Activated naive CD4-positive, alpha-beta T cell treated with anti-CD3 and anti-CD28 coated beads, Interleukin-2, amount 50 U/mL, for 24 hours (primary cell): Measurements from ENCODE around the gene ACVR1B.
A peak's percentile ranks its signal among the peaks of the same experiment; 100 is the strongest.

Experiments used
- H3K27ac Mint-ChIP-seq: one replicate; pipeline ENCODE4 v1.8.0; 2021; ENCODE audit warnings: mild to moderate bottlenecking, mixed read lengths
- H3K27me3 Mint-ChIP-seq: one replicate; pipeline ENCODE4 v1.8.0; 2021; ENCODE audit warnings: mixed read lengths
- H3K36me3 Mint-ChIP-seq: one replicate; pipeline ENCODE4 v1.8.0; 2021; ENCODE audit warnings: mixed read lengths
- H3K4me1 Mint-ChIP-seq: one replicate; pipeline ENCODE4 v1.8.0; 2021; ENCODE audit warnings: mixed read lengths
- H3K4me3 Mint-ChIP-seq: one replicate; pipeline ENCODE4 v1.8.0; 2021; ENCODE audit warnings: mild to moderate bottlenecking, mixed read lengths
- H3K9me3 Mint-ChIP-seq: one replicate; pipeline ENCODE4 v1.8.0; 2021; ENCODE audit warnings: mixed read lengths

The ACVR1B gene

DNA sequence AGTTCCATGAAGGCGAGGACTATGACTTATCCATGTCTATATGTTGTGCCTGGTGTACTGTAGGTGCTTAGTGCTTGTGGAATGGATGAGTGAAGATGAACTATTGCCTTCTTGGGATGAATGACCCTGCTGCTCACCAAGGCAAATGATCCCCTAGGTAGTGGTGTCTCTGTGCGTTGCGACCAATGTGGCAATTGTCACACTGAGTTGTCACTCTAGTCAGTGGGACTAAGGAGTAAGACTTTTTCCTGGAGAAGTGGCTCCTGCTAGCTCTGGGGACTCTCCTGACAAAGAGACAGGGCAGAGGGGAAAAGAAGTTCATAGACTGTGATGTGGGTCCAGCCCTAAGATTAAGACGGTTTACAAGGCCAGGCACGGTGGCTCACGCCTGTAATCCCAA, 3.4 kb upstream of the ACVR1B start:
- Mint-ChIP-seq H3K9me3 (peaks cover 13% of the 10 kb centered on the region), H3K27ac (no peak overlapping the region), H3K36me3 (peaks cover 4% of the 10 kb centered on the region), H3K4me3 (no peak overlapping the region), H3K27me3 (no peaks in the 10 kb centered on the region), H3K4me1 (peaks cover 13% of the 10 kb centered on the region)

DNA sequence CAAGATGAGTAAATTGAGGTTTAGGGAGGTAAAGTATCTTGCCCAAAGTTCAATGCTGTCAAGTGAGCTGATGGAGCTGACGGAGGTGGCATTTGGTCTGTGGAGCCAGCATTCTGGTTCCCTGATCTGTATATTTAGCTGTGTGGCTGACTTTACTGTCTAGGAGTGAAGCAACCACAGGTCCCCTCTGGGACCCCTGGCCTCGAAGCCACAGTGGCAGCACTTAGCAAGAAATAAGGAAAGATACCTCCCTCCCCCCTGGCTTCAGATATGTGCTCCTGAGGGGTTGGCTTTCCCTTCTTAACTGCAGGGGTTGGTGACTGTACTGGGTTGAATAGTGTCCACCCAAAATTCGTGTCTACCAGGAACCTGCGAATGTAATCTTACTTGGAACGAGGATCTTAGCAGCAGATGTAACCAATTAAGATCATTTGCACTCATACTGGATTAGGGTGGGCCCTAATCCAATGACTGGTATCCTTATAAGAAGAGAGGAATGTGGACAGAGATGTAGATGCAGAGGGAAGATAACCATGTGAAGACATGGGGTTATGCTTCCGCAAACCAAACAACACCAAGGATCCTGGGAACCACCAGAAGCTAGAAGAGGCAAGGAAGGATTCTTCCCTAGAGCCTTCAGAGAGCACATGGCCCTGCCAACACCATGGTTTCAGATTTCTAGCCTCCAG, 2.0 kb upstream of the ACVR1B start:
- Mint-ChIP-seq H3K4me1 (peaks cover 27% of the 10 kb centered on the region), H3K27me3 (no peaks in the 10 kb centered on the region), H3K27ac (peak overlapping the region; percentile 9), H3K4me3 (peak overlapping the region; percentile 53), H3K36me3 (peaks cover 4% of the 10 kb centered on the region), H3K9me3 (peaks cover 9% of the 10 kb centered on the region)

DNA sequence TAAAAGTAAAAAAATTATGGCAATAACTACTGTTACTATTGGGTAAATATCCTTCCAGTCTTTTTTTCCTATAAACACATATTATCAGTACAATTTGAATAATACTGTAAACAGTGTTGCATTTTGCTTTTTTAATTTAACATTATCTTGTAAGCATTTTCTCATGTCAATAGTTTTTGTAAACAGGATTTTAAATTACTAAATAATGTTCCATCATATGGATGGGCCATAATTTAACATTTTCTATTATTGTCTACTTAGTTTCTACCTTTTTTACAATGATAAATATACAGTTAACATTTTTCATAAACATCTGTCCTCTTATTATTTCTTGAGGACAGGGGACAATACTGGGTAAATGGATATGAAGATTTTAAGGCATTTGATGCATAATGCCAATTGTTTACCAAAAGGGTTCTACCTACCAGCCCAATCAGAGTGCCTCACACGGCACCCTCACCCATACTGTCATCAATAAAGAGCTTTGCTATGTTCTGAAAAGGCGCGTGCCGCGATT, 759 bp upstream of the ACVR1B start:
- Mint-ChIP-seq H3K4me3 (peak overlapping the region; percentile 96), H3K4me1 (peaks cover 40% of the 10 kb centered on the region), H3K27me3 (no peaks in the 10 kb centered on the region), H3K27ac (peak overlapping the region; percentile 96), H3K36me3 (no peaks in the 10 kb centered on the region), H3K9me3 (no peaks in the 10 kb centered on the region)

DNA sequence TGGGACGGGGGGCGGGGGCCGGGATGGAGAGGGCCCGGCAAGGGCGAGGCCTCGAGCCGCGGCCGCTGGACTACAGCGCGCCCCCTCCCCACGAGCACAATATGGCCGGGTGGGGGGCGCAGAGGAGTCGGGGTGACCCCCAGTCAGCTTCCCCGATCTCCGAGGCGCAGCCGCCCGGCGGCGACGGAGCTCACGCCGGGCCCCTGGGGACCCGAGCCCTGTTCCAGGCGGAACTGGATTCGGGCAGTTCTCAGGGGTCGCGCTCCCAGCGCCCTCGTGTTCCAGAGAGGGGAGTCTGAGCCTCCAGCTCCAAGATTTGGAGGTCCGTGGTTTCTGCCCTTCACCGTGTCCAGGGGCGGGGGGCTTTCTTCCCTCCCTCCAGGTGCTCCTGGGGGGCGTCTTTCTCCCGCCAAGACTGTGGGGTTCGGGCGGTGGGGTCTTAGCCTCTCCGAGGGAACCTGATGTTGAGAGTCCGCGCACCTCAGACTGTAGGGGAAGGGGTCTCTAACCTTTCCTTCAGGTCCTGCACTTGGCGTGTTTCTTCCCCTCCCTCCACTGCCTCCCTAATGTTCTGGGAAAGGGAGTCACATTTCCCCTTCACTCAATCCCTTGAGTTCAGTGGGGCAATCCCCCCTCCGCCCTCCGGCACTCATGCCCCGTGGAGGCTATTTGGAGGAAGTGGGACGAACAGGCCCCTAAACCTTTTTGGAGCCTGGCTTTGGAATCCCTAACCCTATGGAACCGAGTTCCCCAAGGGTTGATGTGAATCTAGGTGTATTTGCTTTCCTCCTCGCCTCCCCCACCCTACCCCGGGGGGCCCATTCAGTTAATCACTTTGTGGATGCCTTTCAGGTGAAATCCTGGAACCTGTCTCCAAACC, 584 bp downstream of the ACVR1B start:
- H3K9me3 Mint-ChIP-seq = no peaks in the 10 kb centered on the region
- peak overlapping the region; percentile 80 for H3K4me3 Mint-ChIP-seq
- H3K27me3 Mint-ChIP-seq = no peaks in the 10 kb centered on the region
- peak overlapping the region; percentile 62 for H3K27ac Mint-ChIP-seq
- H3K4me1 Mint-ChIP-seq = peaks cover 45% of the 10 kb centered on the region
- H3K36me3 Mint-ChIP-seq = peaks cover 2% of the 10 kb centered on the region

DNA sequence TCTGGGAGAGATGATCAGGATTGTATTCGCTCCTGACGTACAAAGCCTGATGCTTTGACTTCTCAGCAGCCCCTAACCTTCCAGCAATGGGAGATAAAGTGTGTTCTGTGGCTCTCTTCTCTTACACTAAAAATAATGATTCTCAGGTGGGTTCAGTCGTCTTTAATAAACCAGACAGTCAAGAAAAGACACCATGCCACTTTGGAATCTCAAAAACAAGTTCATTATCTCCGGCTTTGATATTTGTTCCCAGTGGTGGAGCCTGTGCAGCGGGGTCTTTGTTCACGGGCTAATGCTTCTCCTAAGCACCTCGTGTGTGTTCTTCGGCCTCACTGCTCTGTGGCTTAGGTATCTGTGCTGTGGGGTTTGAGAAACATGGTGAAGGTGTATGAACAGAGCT, 1.6 kb downstream of the ACVR1B start:
- Mint-ChIP-seq H3K36me3 (peaks cover 2% of the 10 kb centered on the region), H3K4me3 (peak overlapping the region; percentile 80), H3K27me3 (no peaks in the 10 kb centered on the region), H3K4me1 (peaks cover 52% of the 10 kb centered on the region), H3K27ac (peak overlapping the region; percentile 73), H3K9me3 (no peaks in the 10 kb centered on the region)

DNA sequence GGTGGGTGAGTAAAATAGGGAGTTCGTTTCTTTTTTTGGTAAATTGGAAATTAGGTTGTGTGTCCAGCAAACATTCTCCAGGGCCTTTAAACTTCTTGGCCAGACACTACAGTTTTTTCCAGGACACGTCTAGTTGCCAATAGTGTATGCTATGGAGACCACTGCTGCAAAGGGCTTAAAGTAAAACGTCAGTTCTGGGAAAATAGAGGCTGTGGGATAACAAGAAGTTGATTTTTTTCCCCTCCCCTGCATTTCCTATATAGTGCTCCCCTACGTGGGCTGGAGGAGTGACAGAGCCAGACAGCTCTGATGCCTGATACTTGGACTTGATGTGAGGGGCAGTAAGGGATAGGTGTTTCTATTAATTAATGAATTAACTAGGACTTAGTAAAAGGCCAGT, 2.4 kb downstream of the ACVR1B start:
- peaks cover 2% of the 10 kb centered on the region for H3K36me3 Mint-ChIP-seq
- peak overlapping the region; percentile 30 for H3K27ac Mint-ChIP-seq
- no peaks in the 10 kb centered on the region for H3K9me3 Mint-ChIP-seq
- peak overlapping the region; percentile 80 for H3K4me3 Mint-ChIP-seq
- H3K27me3 Mint-ChIP-seq = no peaks in the 10 kb centered on the region
- H3K4me1 Mint-ChIP-seq = peaks cover 54% of the 10 kb centered on the region

DNA sequence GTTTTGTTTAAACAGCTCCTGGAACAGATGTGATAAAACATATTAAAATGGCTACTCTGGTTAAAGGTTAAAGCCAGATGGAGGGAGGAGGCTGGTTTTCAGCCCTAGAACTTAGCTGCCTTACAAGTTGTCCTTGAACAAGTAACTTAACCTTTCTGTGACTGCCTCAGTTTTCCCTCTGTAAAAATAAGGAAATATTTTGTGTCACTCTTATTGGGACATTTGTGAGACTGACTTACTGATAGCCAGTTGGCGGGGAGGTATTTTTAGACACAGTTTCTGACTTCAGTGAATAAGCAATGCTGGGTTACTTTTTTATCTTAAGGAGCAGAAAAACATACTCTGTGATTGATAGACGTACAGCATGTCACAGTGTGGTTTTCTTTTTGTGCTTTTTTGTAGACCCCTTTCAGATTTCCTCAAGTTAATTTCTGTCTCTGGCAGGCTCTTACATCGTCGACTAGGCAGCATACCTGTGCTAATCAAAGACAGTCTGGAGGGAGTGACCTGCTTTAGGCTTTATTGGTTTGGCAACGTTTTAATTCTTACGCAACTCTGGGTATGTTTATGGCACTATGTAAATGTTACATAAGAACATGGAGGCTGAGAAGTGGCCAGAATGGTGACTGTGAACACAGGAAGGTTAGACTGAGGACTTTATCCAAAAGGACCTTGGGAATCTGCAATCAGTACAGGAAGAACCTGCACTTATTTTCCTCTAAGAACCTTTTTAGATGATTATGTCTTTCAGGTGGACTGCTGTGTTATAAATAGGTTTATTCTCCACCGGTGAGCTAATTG, 3.3 kb downstream of the ACVR1B start:
- H3K36me3 Mint-ChIP-seq = peaks cover 4% of the 10 kb centered on the region
- H3K4me1 Mint-ChIP-seq = peaks cover 62% of the 10 kb centered on the region
- H3K27me3 Mint-ChIP-seq = no peaks in the 10 kb centered on the region
- H3K9me3 Mint-ChIP-seq = no peaks in the 10 kb centered on the region
- peak overlapping the region; percentile 64 for H3K27ac Mint-ChIP-seq
- H3K4me3 Mint-ChIP-seq = no peak overlapping the region

DNA sequence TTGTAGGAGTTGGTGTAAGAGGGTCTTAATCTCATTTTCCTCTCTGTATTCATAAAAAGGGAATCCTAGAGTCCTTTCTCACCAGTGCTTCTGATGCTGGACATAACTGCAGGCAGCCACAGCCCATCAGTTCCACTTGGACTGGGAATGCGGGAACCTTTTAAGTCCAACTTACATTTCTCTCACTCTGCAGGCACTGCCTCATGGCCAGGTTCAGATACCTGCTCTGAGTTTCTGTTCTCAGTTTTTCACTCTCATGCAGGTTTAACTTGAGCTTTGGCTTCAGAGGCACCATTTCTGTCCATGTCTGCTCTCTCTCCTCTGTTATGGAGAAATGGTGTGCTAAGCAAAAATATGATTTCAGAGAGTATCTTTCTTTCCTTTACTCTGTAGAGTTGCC, 4.2 kb downstream of the ACVR1B start:
- no peak overlapping the region for H3K4me3 Mint-ChIP-seq
- H3K36me3 Mint-ChIP-seq = peaks cover 4% of the 10 kb centered on the region
- H3K4me1 Mint-ChIP-seq = peaks cover 63% of the 10 kb centered on the region
- H3K9me3 Mint-ChIP-seq = no peaks in the 10 kb centered on the region
- no peaks in the 10 kb centered on the region for H3K27me3 Mint-ChIP-seq
- H3K27ac Mint-ChIP-seq = no peak overlapping the region

DNA sequence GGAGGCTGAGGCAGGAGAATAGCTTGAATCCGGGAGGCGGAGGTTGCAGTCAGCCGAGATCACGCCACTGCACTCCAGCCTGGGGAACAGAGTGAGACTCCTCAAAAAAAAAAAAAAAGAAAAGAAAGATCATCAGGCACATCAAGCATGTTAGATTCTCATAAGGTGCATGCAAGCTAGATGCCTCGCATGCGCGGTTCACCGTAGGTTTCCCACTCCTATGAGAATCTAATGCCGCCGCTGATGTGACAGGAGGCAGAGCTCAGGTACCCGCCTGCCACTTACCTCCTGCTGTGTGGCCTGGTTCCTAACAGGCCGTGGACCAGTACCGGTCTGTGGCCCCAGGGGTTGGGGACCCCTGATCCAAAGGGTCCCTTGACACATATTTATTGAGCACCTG, 7.0 kb downstream of the ACVR1B start:
- H3K27ac Mint-ChIP-seq = no peak overlapping the region
- peaks cover 10% of the 10 kb centered on the region for H3K36me3 Mint-ChIP-seq
- no peaks in the 10 kb centered on the region for H3K9me3 Mint-ChIP-seq
- H3K4me3 Mint-ChIP-seq = no peak overlapping the region
- H3K4me1 Mint-ChIP-seq = peaks cover 73% of the 10 kb centered on the region
- no peaks in the 10 kb centered on the region for H3K27me3 Mint-ChIP-seq

DNA sequence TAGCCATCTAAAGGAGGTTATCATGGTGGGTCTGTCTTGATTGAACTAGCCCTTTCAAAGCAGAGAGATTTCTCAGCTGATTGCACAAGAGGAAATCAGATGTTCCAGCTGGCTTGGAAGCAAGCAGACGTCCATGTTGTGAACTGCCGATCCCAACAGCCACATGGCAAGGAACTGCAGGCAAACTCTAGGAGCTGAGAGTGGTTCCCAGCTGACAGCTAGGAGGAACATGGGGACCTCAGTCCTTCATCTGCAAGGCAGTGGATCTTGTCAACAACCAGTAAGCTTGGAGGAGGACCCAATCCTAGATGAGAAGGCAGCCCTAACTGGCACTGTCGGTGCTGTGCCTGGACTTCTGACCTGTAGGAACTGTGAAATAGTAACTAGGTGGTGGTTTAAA, 7.7 kb downstream of the ACVR1B start:
- Mint-ChIP-seq H3K27me3 (no peaks in the 10 kb centered on the region), H3K4me1 (peaks cover 66% of the 10 kb centered on the region), H3K36me3 (peaks cover 10% of the 10 kb centered on the region), H3K4me3 (no peak overlapping the region), H3K27ac (no peak overlapping the region), H3K9me3 (no peaks in the 10 kb centered on the region)

DNA sequence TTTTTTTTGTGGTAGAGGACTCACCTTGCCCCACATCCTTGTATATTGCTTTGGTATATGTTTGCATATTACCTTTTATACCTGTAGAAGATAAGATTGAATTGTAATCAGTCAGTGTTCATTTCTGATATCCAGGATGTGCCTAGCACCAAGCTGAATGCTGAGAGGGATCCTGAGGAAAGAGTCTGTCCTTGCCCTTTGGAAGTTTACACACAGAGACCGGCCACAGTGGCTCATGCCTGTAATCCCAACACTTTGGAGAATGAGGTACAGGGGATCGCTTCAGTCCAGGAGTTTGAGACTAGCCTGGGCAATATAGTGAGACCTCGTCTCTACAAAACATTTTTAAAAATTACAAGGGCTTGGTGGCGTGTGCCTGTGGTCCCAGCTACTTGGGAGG, 8.4 kb downstream of the ACVR1B start:
- H3K27ac Mint-ChIP-seq = no peak overlapping the region

DNA sequence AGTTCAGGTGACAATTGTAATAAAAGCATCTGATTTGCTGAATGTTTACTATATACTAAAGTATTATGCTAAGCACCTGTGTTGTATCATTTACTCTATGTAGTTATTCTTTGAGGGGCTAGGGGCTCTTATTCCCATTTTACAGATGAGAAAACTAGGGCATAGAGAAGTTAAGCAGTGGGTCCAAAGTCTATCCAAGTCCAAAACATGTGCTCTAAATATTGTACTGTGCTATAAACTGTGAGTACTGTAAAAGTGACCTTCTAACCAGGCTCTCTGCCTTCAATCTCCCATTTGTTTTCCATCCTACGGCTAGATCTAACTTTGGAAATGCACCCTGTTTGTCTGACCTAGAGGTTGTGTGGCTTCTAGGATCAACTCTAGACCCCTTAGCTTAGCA, 9.0 kb downstream of the ACVR1B start:
- Mint-ChIP-seq H3K4me3 (no peak overlapping the region), H3K27me3 (no peaks in the 10 kb centered on the region), H3K27ac (no peak overlapping the region), H3K36me3 (peaks cover 15% of the 10 kb centered on the region), H3K4me1 (peaks cover 62% of the 10 kb centered on the region), H3K9me3 (no peaks in the 10 kb centered on the region)

More for the DNA sequence above, 8.4 kb downstream of the ACVR1B start:
- Mint-ChIP-seq H3K4me1 (peaks cover 65% of the 10 kb centered on the region), H3K36me3 (peaks cover 15% of the 10 kb centered on the region), H3K4me3 (no peak overlapping the region), H3K27me3 (no peaks in the 10 kb centered on the region), H3K9me3 (no peaks in the 10 kb centered on the region)

DNA sequence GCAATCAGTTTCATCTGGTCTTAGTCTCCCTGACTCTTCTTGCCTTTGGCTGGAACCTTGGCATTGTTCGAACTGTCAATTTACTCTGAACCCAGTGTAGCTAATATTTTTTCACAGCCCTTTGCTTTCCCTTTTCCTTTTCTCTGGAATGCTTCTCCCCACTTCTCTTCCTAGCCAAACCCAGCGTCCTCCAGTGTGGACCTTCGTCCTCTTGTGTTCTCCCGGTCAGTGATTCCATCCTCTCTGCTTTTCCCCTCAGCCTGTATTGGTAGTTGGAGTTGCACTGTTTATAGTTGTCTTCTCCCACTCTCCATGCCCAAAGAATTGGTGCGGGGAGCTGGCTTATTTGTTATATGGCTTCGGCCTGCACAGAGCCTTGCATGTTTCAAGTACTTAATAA, 9.4 kb downstream of the ACVR1B start:
- Mint-ChIP-seq H3K4me1 (peaks cover 62% of the 10 kb centered on the region), H3K36me3 (peaks cover 15% of the 10 kb centered on the region), H3K27me3 (no peaks in the 10 kb centered on the region), H3K9me3 (no peaks in the 10 kb centered on the region), H3K4me3 (no peak overlapping the region), H3K27ac (no peak overlapping the region)

DNA sequence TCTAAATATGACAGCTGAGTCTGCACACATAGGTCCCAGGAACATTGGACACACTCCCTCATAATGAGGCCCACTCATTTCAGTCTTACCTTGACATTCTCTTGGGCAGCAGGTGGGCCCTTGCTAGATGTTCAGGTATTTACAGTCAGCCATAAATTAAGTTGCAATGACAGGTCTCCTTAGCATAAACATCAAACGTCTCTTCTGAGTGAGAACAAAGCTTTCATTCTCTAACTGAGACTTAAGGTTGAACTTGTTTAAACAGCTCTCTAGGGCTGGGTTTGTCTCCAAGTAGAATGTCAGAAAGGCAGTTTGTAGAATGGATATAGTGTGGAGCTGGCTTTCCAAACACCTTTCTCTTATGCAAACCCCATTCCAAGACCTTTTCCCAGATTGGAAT, 10.3 kb downstream of the ACVR1B start:
- peaks cover 14% of the 10 kb centered on the region for H3K36me3 Mint-ChIP-seq
- peaks cover 59% of the 10 kb centered on the region for H3K4me1 Mint-ChIP-seq
- H3K27me3 Mint-ChIP-seq = no peaks in the 10 kb centered on the region
- no peak overlapping the region for H3K4me3 Mint-ChIP-seq
- peak overlapping the region; percentile 64 for H3K27ac Mint-ChIP-seq
- H3K9me3 Mint-ChIP-seq = no peaks in the 10 kb centered on the region

DNA sequence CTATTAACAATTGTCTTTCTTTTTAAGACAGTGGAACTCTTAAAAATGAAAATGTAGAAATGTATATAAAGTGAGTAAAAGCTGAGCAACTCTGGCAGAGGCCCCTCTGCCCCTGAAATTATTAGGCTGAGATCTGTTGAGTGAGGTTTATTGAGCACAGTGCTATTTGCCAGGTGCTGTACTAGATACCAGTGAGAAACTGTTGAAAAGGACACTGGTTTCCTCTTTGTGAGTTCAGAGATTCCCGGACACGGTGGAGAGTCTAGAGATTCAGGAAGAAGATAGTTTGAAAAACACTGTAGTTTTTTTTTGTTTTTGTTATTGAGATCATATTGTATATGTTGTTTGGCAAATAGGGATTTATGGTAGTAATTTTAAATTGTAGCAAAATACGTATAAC, 11.2 kb downstream of the ACVR1B start:
- no peak overlapping the region for H3K27ac Mint-ChIP-seq
- H3K9me3 Mint-ChIP-seq = no peaks in the 10 kb centered on the region
- H3K27me3 Mint-ChIP-seq = no peaks in the 10 kb centered on the region
- H3K4me3 Mint-ChIP-seq = no peak overlapping the region
- peaks cover 56% of the 10 kb centered on the region for H3K4me1 Mint-ChIP-seq
- peaks cover 14% of the 10 kb centered on the region for H3K36me3 Mint-ChIP-seq
